Motor neuron (in vitro differentiated cells): Measurements from ENCODE around the gene PHKA2. TPM values are rescaled to one million over a fixed set of nuclear protein-coding genes. Genes with fewer than 3 reads are reported as not detected.
A peak's percentile ranks its signal among the peaks of the same experiment; 100 is the strongest.

Source experiments
- ATAC-seq, 8 experiments: fragments of 200-7000 bp; cut with Tn5 transposase; replicated peaks in 6 of 8; 2 replicates each; pipeline ENCODE4 v1.8.0; 2021; ENCODE audit warnings: mild to moderate bottlenecking in 8 of 8, moderate library complexity in 8 of 8
- H3K27ac ChIP-seq, 2 donors: fragments of 250-450 bp; sonication (Bioruptor Pico); 2 replicates each; pipeline ENCODE4 v1.9.0; 2021; ENCODE audit warnings: antibody characterized with exemption in 2 of 2, mild to moderate bottlenecking in 2 of 2, moderate library complexity in 1 of 2
- H3K4me1 ChIP-seq, 2 donors: fragments of 250-450 bp; sonication (Bioruptor Pico); replicated peaks in 1 of 2; 2 replicates each; pipeline ENCODE4 v1.6.1; 2021; ENCODE audit warnings: antibody characterized with exemption in 2 of 2, mild to moderate bottlenecking in 2 of 2, moderate library complexity in 1 of 2
- H3K4me3 ChIP-seq, 5 donors: fragments of 250-450 bp; sonication (Bioruptor Pico); 2 replicates each; pipeline ENCODE4 v1.9.0; 2021; ENCODE audit warnings: antibody characterized with exemption in 5 of 5, mild to moderate bottlenecking in 5 of 5, moderate library complexity in 4 of 5
- WGBS, 10 experiments: fragments of 450-650 bp; shearing (Covaris generic); methylation state at CpG; one replicate each; pipeline ENCODE4 v1.0.0; 2022; 5-methylcytosine and 5-hydroxymethylcytosine counted together
- in situ Hi-C, 9 experiments: fragments of 400-800 bp; cut with MboI; loops; one replicate each; pipeline ENCODE4 v1.15.0; 2021; ENCODE audit warnings: low sequenced_read_pairs in 9 of 9, low pct_unique_long_range_greater_than_20kb in 2 of 9; ENCODE audit not compliant: unreplicated experiment in 9 of 9
- total RNA-seq, 8 experiments: library from RNA; unstranded; fragments of 300-600 nt; gene quantifications; 2 replicates each; pipeline versions ENCODE4 v1.2.3 to v1.2.4, GENCODE V29; 2022

PHKA2 gene
- total RNA-seq, 8 experiments from 2014 or later: 6.1 to 23.8 (median 10.2) TPM

DNA sequence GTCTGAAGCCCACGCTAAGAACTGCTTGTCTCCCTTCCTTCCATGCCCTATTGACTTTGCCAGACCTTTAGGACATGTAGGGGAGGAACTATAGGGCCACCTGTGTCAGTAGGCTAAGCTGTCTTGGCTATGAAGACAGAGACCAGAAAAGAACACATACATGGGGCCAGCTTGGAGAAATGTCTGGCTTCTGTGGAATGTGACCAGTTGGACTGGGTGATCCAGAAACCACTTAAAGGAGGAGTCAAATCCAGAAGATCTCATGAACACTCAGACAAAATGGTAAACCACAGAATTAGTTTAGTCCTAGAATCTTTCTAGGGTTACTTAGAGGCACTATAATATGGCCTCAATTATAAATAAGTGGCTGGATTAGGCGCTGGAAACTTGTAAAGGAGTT, 42.0 kb downstream of the PHKA2 start:
- WGBS, 10 experiments: 29 to 100% (median 100%) methylated on average over 1 of the region's 2 CpGs; no CpG with 5 or more reads in 7 of the 10 experiments
- no peaks in the 10 kb centered on the region for H3K4me1 ChIP-seq
- H3K27ac ChIP-seq: no peak overlapping the region
- in situ Hi-C loops: loop anchor here in 1 of 9 experiments (25.0 kb wide), 1 partner anchor 395 kb away; the partner anchor contains the start of gene PDHA1
- no peak overlapping the region for H3K4me3 ChIP-seq
- no peak for ATAC-seq

DNA sequence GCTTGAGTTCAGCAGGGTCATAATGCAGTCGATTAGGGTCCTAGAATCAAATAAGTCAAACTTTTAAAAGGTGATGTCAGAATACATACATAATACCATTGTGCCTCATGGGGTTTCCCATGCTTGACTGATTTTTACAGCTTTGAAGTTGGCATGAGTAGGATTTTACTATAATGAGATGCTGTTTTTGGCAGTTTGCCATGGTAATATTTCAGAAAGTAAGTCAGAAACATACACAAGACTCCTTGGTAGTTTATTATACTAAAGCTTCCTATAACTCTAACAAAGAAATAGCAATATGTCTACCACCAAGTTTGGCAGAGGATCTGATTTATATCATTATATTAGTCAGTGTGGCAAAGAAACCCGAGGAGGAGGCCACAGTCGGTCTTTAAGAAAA, 45.2 kb downstream of the PHKA2 start:
- no peaks in the 10 kb centered on the region for H3K4me1 ChIP-seq
- H3K27ac ChIP-seq: no peak overlapping the region
- in situ Hi-C loops: loop anchor here in 1 of 9 experiments (25.0 kb wide), 1 partner anchor 399 kb away; the partner anchor contains the start of gene PDHA1
- no peak for ATAC-seq
- 15 to 100% (median 40%) methylated on average over 1 to 3 of the region's 3 CpGs; no CpG with 5 or more reads in 5 of the 10 experiments for WGBS, 10 experiments
- H3K4me3 ChIP-seq: no peak overlapping the region

DNA sequence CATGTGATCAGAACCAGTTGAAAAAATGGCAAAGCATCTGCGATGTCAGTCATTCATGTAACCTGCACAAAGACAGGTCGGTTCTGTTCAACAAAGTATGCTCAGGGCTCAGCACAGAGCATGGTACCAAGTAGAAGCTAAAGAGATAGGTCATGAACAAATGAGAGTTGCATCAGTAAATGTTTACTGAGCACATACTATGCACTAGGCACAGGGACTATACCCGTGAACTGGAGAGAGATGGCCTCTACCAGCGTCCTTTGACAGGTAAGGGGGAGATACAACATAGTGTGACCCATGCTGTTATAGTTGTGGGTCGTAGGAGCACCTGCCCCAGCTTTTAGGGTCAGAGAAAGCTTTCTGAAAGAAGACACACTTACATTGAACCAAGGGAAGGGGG, 46.7 kb downstream of the PHKA2 start:
- in situ Hi-C loops: loop anchor here in 1 of 9 experiments (25.0 kb wide), 1 partner anchor 400 kb away; the partner anchor contains the start of gene PDHA1
- H3K27ac ChIP-seq: no peak overlapping the region
- WGBS, 10 experiments: 42 to 100% (median 74%) methylated on average over 1 to 5 of the region's 5 CpGs; no CpG with 5 or more reads in 6 of the 10 experiments

GRCh38 chrX:18935893-18936292, 48.0 kb downstream of the PHKA2 start:
- peak in 2 of 8 experiments; percentile 20 to 54 for ATAC-seq
- in situ Hi-C loops: loop anchor here in 1 of 9 experiments (25.0 kb wide), 1 partner anchor 401 kb away; the partner anchor contains the start of gene PDHA1
- WGBS, 10 experiments: 40 to 100% (median 75%) methylated on average over 1 to 4 of the region's 10 CpGs; no CpG with 5 or more reads in 6 of the 10 experiments
- Histone ChIP-seq H3K4me1 (no peaks in the 10 kb centered on the region), H3K4me3 (no peak overlapping the region), H3K27ac (no peak overlapping the region)

More for the DNA sequence above, 46.7 kb downstream of the PHKA2 start:
- ATAC-seq: no peak
- H3K4me1 ChIP-seq: no peaks in the 10 kb centered on the region
- no peak overlapping the region for H3K4me3 ChIP-seq

DNA sequence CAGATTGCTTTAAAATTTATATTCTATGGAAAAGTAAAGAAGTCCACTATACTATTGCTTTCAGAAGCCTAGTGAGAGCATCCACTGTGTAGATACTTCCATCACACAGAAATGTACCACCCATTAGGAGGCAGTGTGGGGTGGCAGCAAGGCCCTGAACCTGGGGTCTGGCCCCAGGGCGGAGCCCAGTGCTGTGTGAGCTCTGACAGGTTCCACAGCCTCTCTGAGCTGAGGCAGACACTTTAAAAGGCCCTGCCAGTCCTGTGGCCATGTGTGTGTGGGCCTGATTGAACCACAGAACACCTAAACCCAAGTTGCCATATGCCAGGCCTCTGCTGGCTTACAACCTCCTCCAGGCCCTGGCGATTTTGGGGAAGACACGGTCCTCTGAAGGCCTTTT, 49.2 kb downstream of the PHKA2 start:
- H3K27ac ChIP-seq: no peak overlapping the region
- in situ Hi-C loops: loop anchor here in 1 of 9 experiments (25.0 kb wide), 1 partner anchor 403 kb away; the partner anchor contains the start of gene PDHA1
- H3K4me3 ChIP-seq: no peak overlapping the region
- ATAC-seq: no peak
- no peaks in the 10 kb centered on the region for H3K4me1 ChIP-seq
- WGBS, 10 experiments: 38 to 67% methylated on average over 1 of the region's 3 CpGs; no CpG with 5 or more reads in 8 of the 10 experiments

GRCh38 chrX:18933617-18934016, 50.3 kb downstream of the PHKA2 start:
- Histone ChIP-seq H3K27ac (no peak overlapping the region), H3K4me3 (no peak overlapping the region), H3K4me1 (no peaks in the 10 kb centered on the region)
- in situ Hi-C loops: loop anchor here in 1 of 9 experiments (25.0 kb wide), 1 partner anchor 404 kb away; the partner anchor contains the start of gene PDHA1
- 20 to 44% methylated on average over 1 to 3 of the region's 3 CpGs; no CpG with 5 or more reads in 8 of the 10 experiments for WGBS, 10 experiments
- ATAC-seq: no peak

DNA sequence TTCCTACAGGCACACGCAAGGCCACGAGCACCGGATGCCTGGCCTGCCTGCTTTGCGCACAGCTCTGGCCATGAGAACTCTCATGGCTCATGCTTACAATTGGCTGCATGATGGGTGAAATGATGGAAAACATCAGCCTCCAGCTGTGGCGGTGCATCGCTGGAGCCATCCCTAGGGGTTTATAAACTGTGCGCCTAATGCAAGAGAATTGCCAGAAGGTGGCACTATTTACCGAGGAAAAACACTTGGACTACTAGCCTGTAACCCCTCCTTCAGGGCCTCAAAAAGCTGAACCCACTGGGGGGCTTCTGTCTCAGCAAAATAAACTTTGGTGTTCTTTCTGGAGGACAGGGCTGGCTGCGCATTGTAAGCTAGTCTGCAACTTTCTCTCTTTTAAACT, 51.9 kb downstream of the PHKA2 start:
- Histone ChIP-seq H3K4me1 (no peaks in the 10 kb centered on the region), H3K27ac (no peak overlapping the region), H3K4me3 (no peak overlapping the region)
- 36 to 80% methylated on average over 1 to 2 of the region's 9 CpGs; no CpG with 5 or more reads in 8 of the 10 experiments for WGBS, 10 experiments
- ATAC-seq: peak in 5 of 8 experiments; percentile 22 to 38 (median 29)
- in situ Hi-C loops: loop anchor here in 1 of 9 experiments (25.0 kb wide), 1 partner anchor 405 kb away; the partner anchor contains the start of gene PDHA1

DNA sequence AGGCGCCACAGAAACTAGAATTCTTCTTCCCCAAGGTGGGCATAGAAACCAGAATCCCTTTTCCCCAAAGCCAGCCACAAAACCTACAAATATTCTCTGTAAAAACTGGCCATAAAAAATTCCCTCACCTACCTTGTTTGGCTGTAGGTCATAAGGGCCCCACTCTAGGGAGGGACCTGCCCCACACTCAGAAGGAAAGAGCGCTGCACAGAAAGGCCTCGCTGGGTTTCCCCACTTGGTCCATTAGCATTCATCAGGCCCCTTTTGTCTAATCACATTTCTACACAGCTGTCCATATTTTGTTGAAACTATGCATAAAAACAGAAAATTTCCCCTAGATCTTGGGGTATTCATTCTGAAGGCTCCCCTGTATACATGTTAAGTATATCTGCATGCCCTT, 54.1 kb downstream of the PHKA2 start:
- no peak overlapping the region for H3K4me3 ChIP-seq
- 83 to 100% methylated on average over 1 of the region's 3 CpGs; no CpG with 5 or more reads in 8 of the 10 experiments for WGBS, 10 experiments
- H3K27ac ChIP-seq: no peak overlapping the region
- in situ Hi-C loops: loop anchor here in 1 of 9 experiments (25.0 kb wide), 1 partner anchor 408 kb away; the partner anchor contains the start of gene PDHA1
- H3K4me1 ChIP-seq: no peaks in the 10 kb centered on the region
- no peak for ATAC-seq

DNA sequence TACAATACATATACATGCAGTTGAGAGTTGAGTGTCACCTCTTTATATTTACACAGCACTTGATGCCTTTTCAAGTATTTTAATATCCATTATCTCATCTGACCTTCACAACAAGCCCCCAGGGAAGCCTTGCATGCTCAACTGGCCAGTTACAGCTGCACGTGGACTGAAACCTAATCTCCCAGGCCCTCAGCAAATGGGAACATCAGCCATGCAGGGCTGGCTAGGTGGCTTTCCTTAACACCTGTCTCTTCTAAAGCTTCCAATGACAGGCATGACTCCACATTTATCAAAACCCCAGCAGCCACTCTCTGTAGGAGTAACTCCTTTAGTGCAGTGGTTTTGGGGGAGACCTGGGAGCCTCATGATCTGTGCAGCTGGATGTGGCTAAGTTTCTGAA, 56.4 kb downstream of the PHKA2 start:
- in situ Hi-C loops: loop anchor here in 1 of 9 experiments (25.0 kb wide), 1 partner anchor 410 kb away; the partner anchor contains the start of gene PDHA1
- Histone ChIP-seq H3K4me1 (no peaks in the 10 kb centered on the region), H3K27ac (no peak overlapping the region), H3K4me3 (no peak overlapping the region)
- ATAC-seq: no peak
- no CpG with 5 or more reads among the region's 1 CpG for WGBS, 10 experiments

- H3K4me3 ChIP-seq: no peak overlapping the region
- no peaks in the 10 kb centered on the region for H3K4me1 ChIP-seq
- WGBS, 10 experiments: 40% methylated on average over 1 of the region's 6 CpGs; no CpG with 5 or more reads in 9 of the 10 experiments
- peak in 5 of 8 experiments; percentile 45 to 95 (median 56) for ATAC-seq
- in situ Hi-C loops: loop anchor here in 3 of 9 experiments (25.0 kb wide), 3 partner anchors 413 to 537 kb away; partner anchors contain the start of gene PDHA1 (in 1 of the 3)
- H3K27ac ChIP-seq: no peak overlapping the region
These were observed 59.3 kb downstream of the PHKA2 start for GRCh38 chrX:18924507-18925088.

DNA sequence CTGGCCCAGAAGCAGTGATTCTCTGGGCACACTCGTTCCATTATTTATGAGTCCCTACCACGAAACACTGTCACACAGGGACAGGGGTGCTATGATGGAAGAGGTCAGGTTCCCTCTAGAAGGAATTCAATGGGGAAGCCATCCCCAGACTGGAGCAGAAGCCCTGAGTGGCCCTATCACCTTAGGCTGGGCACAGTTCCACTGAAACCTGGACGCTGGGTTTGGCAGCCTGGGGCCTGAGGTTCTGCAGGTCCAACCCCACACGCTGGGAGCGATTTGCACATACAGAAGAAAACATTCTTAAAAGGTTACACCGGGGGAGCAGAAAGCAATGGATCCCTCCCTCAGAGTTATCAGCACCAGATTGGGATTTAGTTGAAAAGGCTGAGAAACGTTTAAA, 63.3 kb downstream of the PHKA2 start:
- ATAC-seq: no peak
- Histone ChIP-seq H3K27ac (no peak overlapping the region), H3K4me3 (no peak overlapping the region), H3K4me1 (no peaks in the 10 kb centered on the region)
- WGBS, 10 experiments: 56 to 90% (median 80%) methylated on average over 1 to 5 of the region's 7 CpGs; no CpG with 5 or more reads in 6 of the 10 experiments
- in situ Hi-C loops: loop anchor here in 2 of 9 experiments (25.0 kb wide), 2 partner anchors 508 to 533 kb away; no protein-coding TSS in a partner anchor

GRCh38 chrX:18920079-18920478, 63.8 kb downstream of the PHKA2 start:
- WGBS, 10 experiments: 66 to 100% (median 92%) methylated on average over 1 to 7 of the region's 8 CpGs; no CpG with 5 or more reads in 3 of the 10 experiments
- H3K4me1 ChIP-seq: no peaks in the 10 kb centered on the region
- no peak overlapping the region for H3K27ac ChIP-seq
- no peak overlapping the region for H3K4me3 ChIP-seq
- in situ Hi-C loops: loop anchor here in 2 of 9 experiments (25.0 kb wide), 2 partner anchors 508 to 533 kb away; no protein-coding TSS in a partner anchor
- no peak for ATAC-seq

DNA sequence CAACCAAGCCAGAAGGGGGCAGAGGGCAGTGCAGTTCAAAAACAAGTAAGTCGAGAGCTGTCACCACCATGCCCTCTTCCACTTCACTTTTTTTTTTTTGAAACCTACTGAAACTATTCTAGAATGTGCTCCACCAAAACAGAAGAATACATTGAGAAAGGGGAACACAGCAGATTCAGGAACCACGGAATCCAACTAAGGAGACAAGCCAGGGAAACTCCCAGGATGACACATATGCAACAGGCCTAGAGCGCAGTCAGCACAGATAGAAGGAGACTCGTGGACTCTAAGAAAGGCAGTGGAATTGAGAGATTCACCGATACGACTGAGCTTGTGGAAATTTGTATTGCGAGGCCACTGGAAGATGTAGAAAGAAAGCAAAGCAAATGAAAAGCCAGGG, 66.1 kb downstream of the PHKA2 start:
- in situ Hi-C loops: loop anchor here in 2 of 9 experiments (25.0 kb wide), 2 partner anchors 506 to 531 kb away; no protein-coding TSS in a partner anchor
- 36 to 100% (median 97%) methylated on average over 1 to 6 of the region's 7 CpGs; no CpG with 5 or more reads in 4 of the 10 experiments for WGBS, 10 experiments
- Histone ChIP-seq H3K4me3 (no peak overlapping the region), H3K27ac (no peak overlapping the region), H3K4me1 (no peaks in the 10 kb centered on the region)
- no peak for ATAC-seq
